GM21619 (cell line): ENCODE results near the gene PSENEN.

Source experiments
- ATAC-seq: cut with Tn5 transposase; IDR thresholded peaks from one replicate; pipeline ENCODE4 v1.9.1; 2021; ENCODE audit not compliant: unreplicated experiment

The PSENEN gene

GRCh38 chr19:35750167-35750566 lies 4.7 kb downstream of the PSENEN start:
- ATAC-seq: no peak

GRCh38 chr19:35751839-35752745 lies 6.6 kb downstream of the PSENEN start:
- no peak for ATAC-seq

GRCh38 chr19:35752746-35753350 lies 7.4 kb downstream of the PSENEN start:
- ATAC-seq: no peak

GRCh38 chr19:35753634-35754369 lies 8.4 kb downstream of the PSENEN start:
- ATAC-seq: no peak

GRCh38 chr19:35754370-35755130 lies 9.1 kb downstream of the PSENEN start:
- ATAC-seq: no peak

- no peak for ATAC-seq
Observed at GRCh38 chr19:35755131-35755549, 9.7 kb downstream of the PSENEN start.

- ATAC-seq: no peak
Observed at GRCh38 chr19:35755550-35756376, 10.3 kb downstream of the PSENEN start.

- no peak for ATAC-seq
Observed at GRCh38 chr19:35756377-35757230, 11.2 kb downstream of the PSENEN start, which contains the start of gene HSPB6. Gene HSPB6, minus strand, starts transcription at chr19:35757029. Its CDS starts 21 bp downstream, at chr19:35757008.

GRCh38 chr19:35757231-35757748 lies 11.8 kb downstream of the PSENEN start:
- peak; percentile 9 for ATAC-seq

GRCh38 chr19:35757749-35758608 lies 12.5 kb downstream of the PSENEN start, which contains the start of gene PROSER3:
Gene PROSER3, plus strand, starts transcription at chr19:35758176. Its CDS starts 40 bp downstream, at chr19:35758216.
- peak; percentile 91 for ATAC-seq

- no peak for ATAC-seq
Observed at GRCh38 chr19:35759697-35760096, 14.2 kb downstream of the PSENEN start.

GRCh38 chr19:35760711-35761349 lies 15.4 kb downstream of the PSENEN start:
- ATAC-seq: no peak

- ATAC-seq: no peak
Observed at GRCh38 chr19:35764432-35765315, 19.2 kb downstream of the PSENEN start.

- ATAC-seq: no peak
Observed at GRCh38 chr19:35766571-35767104, 21.2 kb downstream of the PSENEN start.

- no peak for ATAC-seq
Observed at GRCh38 chr19:35767288-35768081, 22.0 kb downstream of the PSENEN start.
